DMS 273 (cell line): ENCODE measurements around the gene IDE.

Experiments
- DNase-seq: peaks from one replicate; lab custom pipeline; 2025; ENCODE audit not compliant: unreplicated experiment; lab: John Stamatoyannopoulos, UW

Gene IDE

DNA sequence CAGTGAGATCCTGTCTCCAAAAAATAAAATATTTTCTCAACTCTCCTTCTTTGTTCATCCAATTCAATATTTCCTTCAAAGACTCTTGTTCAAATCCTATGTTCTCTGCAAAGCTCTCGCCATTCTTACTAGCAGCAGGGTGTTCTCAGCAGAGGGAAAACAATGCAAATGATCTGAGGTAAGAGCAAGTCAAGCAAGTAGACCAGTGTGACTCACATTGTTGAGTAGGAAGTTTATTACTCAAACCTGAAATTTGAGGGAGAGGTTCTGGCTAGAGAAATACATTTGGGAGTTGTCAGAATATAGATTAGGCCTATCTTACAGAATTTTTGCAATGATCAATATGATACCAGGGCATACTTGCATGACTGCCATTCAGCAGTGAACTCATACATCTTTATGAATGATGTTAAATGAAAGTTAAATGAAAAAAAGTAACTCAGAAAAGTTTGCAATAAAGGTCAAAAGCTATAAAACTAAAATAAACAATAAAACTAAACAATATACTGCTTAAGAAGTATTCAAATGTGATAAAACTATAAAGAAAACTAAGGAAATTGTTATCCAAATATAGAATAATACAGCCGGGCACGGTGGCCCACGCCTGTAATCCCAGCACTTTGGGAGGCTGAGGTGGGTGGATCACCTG is 5.8 kb downstream of the IDE start:
- no peak for DNase-seq

GRCh38 chr10:92562424-92562823 is 11.5 kb downstream of the IDE start:
- no peak for DNase-seq

DNA sequence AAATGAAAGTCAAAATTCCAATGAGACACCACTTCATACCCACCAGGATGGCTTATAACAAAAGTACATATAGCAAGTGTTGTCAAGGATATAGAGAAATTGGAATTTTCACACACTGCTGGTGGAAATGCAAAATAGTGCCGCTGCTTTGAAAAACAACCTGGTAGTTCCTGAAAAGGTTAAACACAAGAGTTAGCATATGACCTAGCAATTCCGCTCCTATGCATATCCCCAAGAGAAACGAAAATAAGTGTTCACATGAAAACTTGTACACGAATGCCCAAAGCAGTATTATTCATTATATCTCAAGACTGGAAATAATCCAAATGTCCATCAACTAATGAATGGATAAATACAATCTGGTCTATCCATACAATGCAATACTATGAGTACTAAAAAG is 14.8 kb downstream of the IDE start:
- DNase-seq: no peak

DNA sequence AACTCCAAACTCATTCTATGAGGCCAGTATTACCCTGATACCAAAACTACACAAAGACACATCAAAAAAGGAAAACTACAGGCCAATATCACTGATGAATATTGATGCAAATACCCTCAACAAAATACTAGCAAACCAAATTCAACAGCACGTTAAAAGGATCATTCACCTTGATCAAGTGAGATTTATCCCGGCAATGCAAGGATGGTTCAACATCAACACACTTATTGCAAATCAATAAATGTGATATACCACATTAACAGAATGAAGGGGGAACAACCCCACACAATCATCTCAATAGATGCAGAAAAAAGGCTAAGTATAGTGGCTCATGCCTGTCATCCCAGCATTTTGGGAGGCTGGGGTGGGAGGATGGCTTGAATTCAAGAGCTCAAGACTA is 19.9 kb downstream of the IDE start:
- DNase-seq: no peak

DNA sequence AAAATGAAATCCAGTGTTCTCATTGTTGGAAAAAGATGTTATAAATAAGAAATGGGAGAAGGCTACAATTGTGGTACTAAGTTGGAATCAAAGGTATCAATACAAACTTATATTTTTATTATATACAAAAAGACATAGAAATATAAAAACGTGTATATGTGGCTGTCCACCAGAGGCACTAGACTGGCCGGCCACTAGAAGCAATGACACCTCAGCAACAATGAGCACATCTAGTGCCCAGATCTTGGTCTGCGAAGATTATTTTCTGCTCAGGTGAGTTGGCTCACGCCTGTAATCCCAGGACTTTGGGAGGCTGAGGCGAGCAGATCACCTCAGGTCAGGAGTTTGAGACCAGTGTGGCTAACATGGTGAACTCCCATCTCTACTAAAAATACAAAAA is 21.6 kb downstream of the IDE start:
- no peak for DNase-seq

DNA sequence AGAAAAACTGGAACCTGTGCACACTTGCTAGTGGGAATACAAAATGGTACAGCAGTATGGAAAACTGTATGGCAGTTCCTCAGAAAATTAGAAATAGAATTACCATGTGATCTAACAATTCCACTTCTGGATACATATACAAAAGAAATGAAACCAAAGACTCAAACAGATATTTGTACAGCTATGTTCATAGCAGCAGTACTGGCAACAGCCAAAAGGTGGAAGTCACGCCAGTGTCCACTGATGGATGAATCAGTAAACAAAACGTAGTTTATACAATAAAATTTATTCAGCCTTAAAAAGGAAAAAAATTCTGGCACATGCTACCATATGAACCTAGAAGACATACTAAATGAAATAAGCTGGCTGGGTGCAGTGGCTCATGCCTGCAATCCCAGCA is 23.0 kb downstream of the IDE start:
- DNase-seq: no peak

- DNase-seq: no peak
Measured at GRCh38 chr10:92547676-92548075, 26.2 kb downstream of the IDE start.

DNA sequence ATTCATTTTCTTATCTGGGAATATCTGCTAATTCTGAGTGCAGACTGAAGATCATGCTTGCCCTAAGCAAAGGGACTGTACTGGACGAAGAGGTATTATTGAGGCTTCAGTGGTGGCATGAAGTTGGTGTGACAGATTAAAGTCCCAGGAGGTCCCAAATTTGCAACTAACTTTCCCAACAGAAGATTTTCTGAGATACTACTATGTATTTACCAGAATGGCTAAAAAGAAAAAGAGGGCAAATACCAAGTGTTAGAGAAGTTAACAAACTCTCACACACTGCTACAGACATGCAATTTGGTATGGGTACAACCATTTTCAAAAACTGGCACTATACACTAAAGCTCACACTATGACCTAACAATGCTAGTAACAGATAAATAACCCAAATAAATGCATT is 28.3 kb downstream of the IDE start:
- no peak for DNase-seq

DNA sequence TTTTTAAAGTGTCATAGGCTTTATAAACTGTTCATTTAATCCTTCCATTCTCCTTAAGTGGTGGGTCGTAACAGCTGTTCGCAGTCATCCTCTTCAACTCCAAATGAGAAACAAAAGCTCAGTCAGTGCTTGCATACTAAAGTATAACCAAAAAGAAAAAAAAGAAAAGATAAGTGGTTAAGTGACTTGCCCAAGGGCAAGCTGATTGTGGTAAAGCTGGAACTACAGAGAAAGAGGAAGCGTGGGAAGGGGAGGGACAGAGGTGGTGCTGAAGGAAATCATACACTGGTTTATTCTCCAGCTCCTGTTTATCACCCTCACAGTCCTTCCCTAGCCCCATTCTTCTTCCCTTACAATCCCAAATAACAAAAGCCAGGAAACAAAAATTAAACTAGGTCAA is 29.6 kb downstream of the IDE start:
- no peak for DNase-seq

GRCh38 chr10:92542458-92542857 is 31.4 kb downstream of the IDE start:
- DNase-seq: no peak

- DNase-seq: no peak
Measured at GRCh38 chr10:92541583-92541982, 32.3 kb downstream of the IDE start.

DNA sequence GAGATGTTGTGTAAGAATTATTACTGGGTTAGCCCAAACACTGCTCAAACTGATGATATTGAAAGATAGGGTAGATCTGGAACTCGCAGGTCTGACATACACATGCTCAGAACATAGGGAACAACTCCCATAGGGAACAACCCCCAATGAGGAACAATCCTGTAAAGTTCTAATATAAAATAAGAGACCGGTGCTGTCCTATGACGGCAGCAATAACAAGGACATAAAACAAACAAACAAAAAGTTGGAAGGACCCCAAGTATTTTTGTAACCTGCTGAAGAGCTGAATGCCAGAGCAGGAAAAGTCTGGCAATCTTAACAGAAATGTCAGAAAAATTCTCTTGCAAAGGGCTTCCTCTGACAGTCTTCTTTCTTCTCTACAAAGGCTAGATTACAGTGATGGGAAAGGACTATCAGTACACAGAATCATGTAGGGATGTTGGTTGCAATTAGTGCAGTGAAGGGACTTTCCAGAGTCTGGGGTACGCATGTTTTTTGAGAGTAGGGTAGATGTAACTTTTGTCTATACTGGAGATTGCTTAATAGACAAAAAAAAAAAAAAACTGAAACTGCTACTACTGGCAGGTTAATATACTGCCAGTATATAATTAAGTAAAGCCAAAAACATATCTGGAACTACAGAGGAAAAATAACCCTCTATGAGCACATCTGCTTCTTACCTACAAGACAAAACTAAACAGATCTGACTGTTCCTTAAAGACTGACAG is 35.5 kb downstream of the IDE start:
- DNase-seq: no peak

DNA sequence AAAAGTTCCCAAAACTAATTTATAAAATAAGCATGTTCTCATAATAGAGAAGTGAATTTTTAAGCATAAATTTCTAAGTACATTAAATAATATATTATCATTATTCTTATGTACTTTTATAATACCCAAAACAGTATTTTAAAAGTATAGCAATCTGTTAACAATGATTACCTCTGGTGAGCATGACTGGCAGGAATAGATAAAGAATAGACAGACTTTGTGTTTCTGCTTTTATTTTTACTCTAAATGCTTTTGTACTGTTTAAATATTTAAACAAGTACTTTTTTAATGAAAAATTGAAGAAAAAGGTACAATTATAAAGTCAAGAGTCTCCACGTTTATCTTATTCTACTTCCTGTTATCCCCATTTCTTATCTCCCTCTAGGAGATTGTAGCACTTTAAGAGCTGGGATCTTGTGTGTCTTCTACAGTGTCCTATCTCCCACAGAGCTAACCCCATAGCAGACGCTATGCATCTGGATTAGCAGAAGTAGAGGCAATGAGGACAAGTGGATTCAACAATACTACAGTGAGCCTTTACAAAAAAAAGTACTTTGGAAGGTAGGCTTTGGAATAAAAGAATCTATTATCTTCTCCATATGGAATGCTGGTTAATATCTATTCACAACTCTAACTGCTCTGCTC is 42.9 kb downstream of the IDE start:
- no peak for DNase-seq

GRCh38 chr10:92530421-92530820 is 43.5 kb downstream of the IDE start:
- no peak for DNase-seq

GRCh38 chr10:92527716-92528115 is 46.2 kb downstream of the IDE start:
- DNase-seq: no peak

DNA sequence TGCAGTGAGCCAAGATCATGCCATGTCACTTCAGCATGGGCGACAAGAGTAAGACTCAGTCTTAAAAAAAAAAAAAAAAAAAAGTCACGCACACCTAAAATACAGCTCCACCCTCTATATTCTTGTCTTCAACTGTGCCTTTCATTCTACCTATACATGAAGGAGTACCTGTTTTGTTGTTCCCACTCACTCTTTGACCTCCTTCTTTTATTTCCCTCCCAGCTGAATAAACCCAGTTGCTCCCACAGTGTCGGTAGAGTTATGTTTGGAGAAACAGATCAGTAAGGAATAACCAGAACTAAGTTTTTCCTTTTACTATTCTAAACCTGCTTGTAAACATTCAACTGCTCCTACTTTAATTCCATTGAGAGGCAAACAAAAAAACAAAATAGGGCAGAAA is 50.3 kb downstream of the IDE start:
- no peak for DNase-seq

- peak; percentile 77 for DNase-seq
Measured at GRCh38 chr10:92517034-92517655, 56.7 kb downstream of the IDE start.

GRCh38 chr10:92508866-92509265 is 65.0 kb downstream of the IDE start:
- DNase-seq: no peak

DNA sequence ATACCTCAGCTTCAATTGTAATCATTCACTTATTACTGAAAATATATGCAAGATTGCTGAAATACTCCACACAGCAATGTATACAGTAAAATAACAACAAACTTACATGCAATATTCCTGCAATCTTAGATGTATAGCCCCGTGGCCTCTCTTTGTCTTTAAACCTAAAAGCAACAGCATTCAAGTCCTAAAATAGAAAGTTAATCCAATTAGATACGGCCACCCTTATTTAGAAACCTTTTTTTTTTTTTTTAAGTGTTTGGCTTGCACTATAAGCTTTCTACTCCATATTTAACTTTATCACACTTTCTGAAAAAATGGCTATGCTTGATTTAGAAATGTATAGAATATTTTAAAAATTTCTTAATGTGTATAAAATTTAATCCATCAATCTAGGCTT is 67.6 kb downstream of the IDE start:
- DNase-seq: no peak

GRCh38 chr10:92505044-92505443 is 68.8 kb downstream of the IDE start:
- DNase-seq: no peak

- DNase-seq: no peak
Measured at GRCh38 chr10:92502296-92502808, 71.5 kb downstream of the IDE start.

- DNase-seq: peak; percentile 45
Measured at GRCh38 chr10:92493362-92493761, 80.5 kb downstream of the IDE start.
